ENCODE data around the gene CEP57.

Gene CEP57

GRCh38 chr11:95788921-95789505 is 1.3 kb upstream of the CEP57 start:
- Histone ChIP-seq H3K4me1 (ENCODE audit: control insufficient read depth, insufficient read depth, low read length) (peaks cover 23% of the 10 kb centered on the region), H3K4me3 (ENCODE audit: low read length) (peak overlapping the region; percentile 100), H3K27me3 (ENCODE audit: control insufficient read depth, insufficient read depth, low read length) (no peaks in the 10 kb centered on the region), H3K36me3 (ENCODE audit: control insufficient read depth, insufficient read depth, low read length) (peaks cover 2% of the 10 kb centered on the region), H3K9ac (ENCODE audit: low read length) (peak overlapping the region; percentile 25), H3K27ac (ENCODE audit: low read depth, low read length) (peak overlapping the region; percentile 100)

GRCh38 chr11:95789506-95790122 is 684 bp upstream of the CEP57 start, which contains the start of gene FAM76B:
FAM76B (minus strand) TSS chr11:95789782; CDS start chr11:95789478, 304 bp downstream.
- peak within 1 kb of the TSS; percentile 100 for H3K27ac ChIP-seq (ENCODE audit: low read depth, low read length)
- no peaks in the 10 kb centered on the region for H3K36me3 ChIP-seq (ENCODE audit: control insufficient read depth, insufficient read depth, low read length)
- H3K4me1 ChIP-seq (ENCODE audit: control insufficient read depth, insufficient read depth, low read length) = peaks cover 23% of the 10 kb centered on the region
- peak within 1 kb of the TSS; percentile 97 for H3K9ac ChIP-seq (ENCODE audit: low read length)
- peak within 1 kb of the TSS; percentile 100 for H3K4me3 ChIP-seq (ENCODE audit: low read length)
- H3K27me3 ChIP-seq (ENCODE audit: control insufficient read depth, insufficient read depth, low read length) = no peaks in the 10 kb centered on the region

- Histone ChIP-seq H3K36me3 (ENCODE audit: control insufficient read depth, insufficient read depth, low read length) (no peaks in the 10 kb centered on the region), H3K4me3 (ENCODE audit: low read length) (peak overlapping the region; percentile 100), H3K9ac (ENCODE audit: low read length) (peak overlapping the region; percentile 94), H3K27ac (ENCODE audit: low read depth, low read length) (peak overlapping the region; percentile 100), H3K4me1 (ENCODE audit: control insufficient read depth, insufficient read depth, low read length) (peaks cover 23% of the 10 kb centered on the region), H3K27me3 (ENCODE audit: control insufficient read depth, insufficient read depth, low read length) (no peaks in the 10 kb centered on the region)
Measured at GRCh38 chr11:95790933-95791708, 823 bp downstream of the CEP57 start.

- peaks cover 23% of the 10 kb centered on the region for H3K4me1 ChIP-seq (ENCODE audit: control insufficient read depth, insufficient read depth, low read length)
- H3K4me3 ChIP-seq (ENCODE audit: low read length) = peak overlapping the region; percentile 100
- no peaks in the 10 kb centered on the region for H3K36me3 ChIP-seq (ENCODE audit: control insufficient read depth, insufficient read depth, low read length)
- H3K9ac ChIP-seq (ENCODE audit: low read length) = no peak overlapping the region
- H3K27ac ChIP-seq (ENCODE audit: low read depth, low read length) = no peak overlapping the region
- H3K27me3 ChIP-seq (ENCODE audit: control insufficient read depth, insufficient read depth, low read length) = no peaks in the 10 kb centered on the region
Measured at GRCh38 chr11:95791709-95792033, 1.4 kb downstream of the CEP57 start.

GRCh38 chr11:95792200-95792599 is 1.9 kb downstream of the CEP57 start:
- peaks cover 23% of the 10 kb centered on the region for H3K4me1 ChIP-seq (ENCODE audit: control insufficient read depth, insufficient read depth, low read length)
- no peak overlapping the region for H3K27ac ChIP-seq (ENCODE audit: low read depth, low read length)
- no peaks in the 10 kb centered on the region for H3K27me3 ChIP-seq (ENCODE audit: control insufficient read depth, insufficient read depth, low read length)
- H3K9ac ChIP-seq (ENCODE audit: low read length) = no peak overlapping the region
- no peaks in the 10 kb centered on the region for H3K36me3 ChIP-seq (ENCODE audit: control insufficient read depth, insufficient read depth, low read length)
- no peak overlapping the region for H3K4me3 ChIP-seq (ENCODE audit: low read length)

GRCh38 chr11:95792700-95793099 is 2.4 kb downstream of the CEP57 start:
- Histone ChIP-seq H3K4me3 (ENCODE audit: low read length) (no peak overlapping the region), H3K27ac (ENCODE audit: low read depth, low read length) (no peak overlapping the region), H3K36me3 (ENCODE audit: control insufficient read depth, insufficient read depth, low read length) (no peaks in the 10 kb centered on the region), H3K4me1 (ENCODE audit: control insufficient read depth, insufficient read depth, low read length) (peaks cover 23% of the 10 kb centered on the region), H3K27me3 (ENCODE audit: control insufficient read depth, insufficient read depth, low read length) (no peaks in the 10 kb centered on the region), H3K9ac (ENCODE audit: low read length) (no peak overlapping the region)

- Histone ChIP-seq H3K36me3 (ENCODE audit: control insufficient read depth, insufficient read depth, low read length) (no peaks in the 10 kb centered on the region), H3K4me3 (ENCODE audit: low read length) (no peak overlapping the region), H3K9ac (ENCODE audit: low read length) (no peak overlapping the region), H3K4me1 (ENCODE audit: control insufficient read depth, insufficient read depth, low read length) (peaks cover 21% of the 10 kb centered on the region), H3K27me3 (ENCODE audit: control insufficient read depth, insufficient read depth, low read length) (no peaks in the 10 kb centered on the region), H3K27ac (ENCODE audit: low read depth, low read length) (no peak overlapping the region)
Measured at GRCh38 chr11:95793116-95793515, 2.8 kb downstream of the CEP57 start.

GRCh38 chr11:95794086-95794485 is 3.8 kb downstream of the CEP57 start:
- Histone ChIP-seq H3K4me1 (ENCODE audit: control insufficient read depth, insufficient read depth, low read length) (peaks cover 14% of the 10 kb centered on the region), H3K36me3 (ENCODE audit: control insufficient read depth, insufficient read depth, low read length) (no peaks in the 10 kb centered on the region), H3K9ac (ENCODE audit: low read length) (no peak overlapping the region), H3K4me3 (ENCODE audit: low read length) (no peak overlapping the region), H3K27ac (ENCODE audit: low read depth, low read length) (no peak overlapping the region), H3K27me3 (ENCODE audit: control insufficient read depth, insufficient read depth, low read length) (no peaks in the 10 kb centered on the region)

- Histone ChIP-seq H3K9ac (ENCODE audit: low read length) (no peak overlapping the region), H3K4me1 (ENCODE audit: control insufficient read depth, insufficient read depth, low read length) (peaks cover 12% of the 10 kb centered on the region), H3K27me3 (ENCODE audit: control insufficient read depth, insufficient read depth, low read length) (no peaks in the 10 kb centered on the region), H3K4me3 (ENCODE audit: low read length) (no peak overlapping the region), H3K36me3 (ENCODE audit: control insufficient read depth, insufficient read depth, low read length) (no peaks in the 10 kb centered on the region), H3K27ac (ENCODE audit: low read depth, low read length) (no peak overlapping the region)
Measured at GRCh38 chr11:95795627-95796295, 5.5 kb downstream of the CEP57 start.

- H3K27ac ChIP-seq (ENCODE audit: low read depth, low read length) = no peak overlapping the region
- no peak overlapping the region for H3K4me3 ChIP-seq (ENCODE audit: low read length)
- no peak overlapping the region for H3K9ac ChIP-seq (ENCODE audit: low read length)
- H3K36me3 ChIP-seq (ENCODE audit: control insufficient read depth, insufficient read depth, low read length) = no peaks in the 10 kb centered on the region
- no peaks in the 10 kb centered on the region for H3K27me3 ChIP-seq (ENCODE audit: control insufficient read depth, insufficient read depth, low read length)
- H3K4me1 ChIP-seq (ENCODE audit: control insufficient read depth, insufficient read depth, low read length) = peaks cover 7% of the 10 kb centered on the region
Measured at GRCh38 chr11:95796501-95796900, 6.2 kb downstream of the CEP57 start.

- no peaks in the 10 kb centered on the region for H3K4me1 ChIP-seq (ENCODE audit: control insufficient read depth, insufficient read depth, low read length)
- no peak overlapping the region for H3K27ac ChIP-seq (ENCODE audit: low read depth, low read length)
- H3K4me3 ChIP-seq (ENCODE audit: low read length) = no peak overlapping the region
- H3K36me3 ChIP-seq (ENCODE audit: control insufficient read depth, insufficient read depth, low read length) = no peaks in the 10 kb centered on the region
- no peak overlapping the region for H3K9ac ChIP-seq (ENCODE audit: low read length)
- no peaks in the 10 kb centered on the region for H3K27me3 ChIP-seq (ENCODE audit: control insufficient read depth, insufficient read depth, low read length)
Measured at GRCh38 chr11:95799546-95799945, 9.2 kb downstream of the CEP57 start.

- Histone ChIP-seq H3K36me3 (ENCODE audit: control insufficient read depth, insufficient read depth, low read length) (no peaks in the 10 kb centered on the region), H3K4me1 (ENCODE audit: control insufficient read depth, insufficient read depth, low read length) (no peaks in the 10 kb centered on the region)
Measured at GRCh38 chr11:95800438-95800837, 10.1 kb downstream of the CEP57 start.

More at GRCh38 chr11:95800438-95800837, 10.1 kb downstream of the CEP57 start:
- Histone ChIP-seq H3K9ac (ENCODE audit: low read length) (no peak overlapping the region), H3K4me3 (ENCODE audit: low read length) (no peak overlapping the region), H3K27ac (ENCODE audit: low read depth, low read length) (no peak overlapping the region), H3K27me3 (ENCODE audit: control insufficient read depth, insufficient read depth, low read length) (no peaks in the 10 kb centered on the region)

Data from rectal smooth muscle tissue (tissue), 1 donor.